ENCODE data around the gene PTPN4.

PTPN4 gene

GRCh38 chr2:119732601-119733164 is 27.0 kb upstream of the PTPN4 start:
- no peak for TF ChIP-seq CTCF (IDR thresholded peaks at IDR 0.05; ENCODE audit: control insufficient read depth, extremely low read depth, insufficient read depth)
- no peak overlapping the region for H3K4me3 ChIP-seq (ENCODE audit: low read depth, low read length)

GRCh38 chr2:119734047-119734446 is 25.7 kb upstream of the PTPN4 start:
- DNase-seq (ENCODE audit: low read depth) = no peak
- no peak for TF ChIP-seq CTCF (IDR thresholded peaks at IDR 0.05; ENCODE audit: control insufficient read depth, extremely low read depth, insufficient read depth)
- no peak overlapping the region for H3K4me3 ChIP-seq (ENCODE audit: low read depth, low read length)

More at GRCh38 chr2:119732601-119733164, 27.0 kb upstream of the PTPN4 start:
- DNase-seq (ENCODE audit: low read depth) = no peak

GRCh38 chr2:119735565-119735964 is 24.2 kb upstream of the PTPN4 start:
- TF ChIP-seq CTCF (IDR thresholded peaks at IDR 0.05; ENCODE audit: control insufficient read depth, extremely low read depth, insufficient read depth) = no peak
- no peak for DNase-seq (ENCODE audit: low read depth)
- no peak overlapping the region for H3K4me3 ChIP-seq (ENCODE audit: low read depth, low read length)

GRCh38 chr2:119736021-119736420 is 23.7 kb upstream of the PTPN4 start:
- no peak overlapping the region for H3K4me3 ChIP-seq (ENCODE audit: low read depth, low read length)
- DNase-seq (ENCODE audit: low read depth) = no peak
- TF ChIP-seq CTCF (IDR thresholded peaks at IDR 0.05; ENCODE audit: control insufficient read depth, extremely low read depth, insufficient read depth) = no peak

GRCh38 chr2:119739580-119740255 is 20.0 kb upstream of the PTPN4 start:
- no peak overlapping the region for H3K4me3 ChIP-seq (ENCODE audit: low read depth, low read length)
- DNase-seq (ENCODE audit: low read depth) = no peak
- no peak for TF ChIP-seq CTCF (IDR thresholded peaks at IDR 0.05; ENCODE audit: control insufficient read depth, extremely low read depth, insufficient read depth)

- TF ChIP-seq CTCF (IDR thresholded peaks at IDR 0.05; ENCODE audit: control insufficient read depth, extremely low read depth, insufficient read depth) = no peak
- H3K4me3 ChIP-seq (ENCODE audit: low read depth, low read length) = no peak overlapping the region
- DNase-seq (ENCODE audit: low read depth) = no peak
Measured at GRCh38 chr2:119741001-119741400, 18.7 kb upstream of the PTPN4 start.

GRCh38 chr2:119741868-119742267 is 17.9 kb upstream of the PTPN4 start:
- H3K4me3 ChIP-seq (ENCODE audit: low read depth, low read length) = no peak overlapping the region
- no peak for DNase-seq (ENCODE audit: low read depth)
- TF ChIP-seq CTCF (IDR thresholded peaks at IDR 0.05; ENCODE audit: control insufficient read depth, extremely low read depth, insufficient read depth) = no peak

Data from LNCaP clone FGC (cell line).